AG04450 (cell line): ENCODE data around the gene NFAT5. TPM values are rescaled to one million over a fixed set of nuclear protein-coding genes. Genes with fewer than 3 reads are reported as not detected.

Experiments used
- polyA plus RNA-seq: library from polyadenylated mRNA; depleted of rRNA; stranded (reverse); fragments of >200 nt; gene quantifications from 2 replicates; pipeline ENCODE4 v1.2.3, GENCODE V29; 2011; rRNA removed
- small RNA-seq: library from RNA; depleted of rRNA; stranded (forward); fragments of <200 nt; gene quantifications from one replicate; pipeline ENCODE3, GENCODE V24; 2012; ENCODE audit warnings: low read depth; ENCODE audit not compliant: insufficient read length

NFAT5 gene
- polyA plus RNA-seq, 1 experiment = 36.9 TPM

Small RNAs within 50 kb of the gene (small RNA-seq; reads per million reads assigned to genes)
- not detected for gene MIR1538

Other genes starting within 250 kb of the NFAT5 start
- 5.4 and 6.4 TPM in 2 replicates for gene PDF, start 235.4 kb upstream of the NFAT5 start, polyA plus RNA-seq
- gene COG8, start 226.4 kb upstream of the NFAT5 start, polyA plus RNA-seq = 22.6 and 27.5 TPM in 2 replicates
- gene NIP7, start 226.2 kb upstream of the NFAT5 start, polyA plus RNA-seq = 12.1 and 13.6 TPM in 2 replicates
- not detected in 2 replicates for gene TMED6, start 214.2 kb upstream of the NFAT5 start, polyA plus RNA-seq
- gene TERF2, start 180.0 kb upstream of the NFAT5 start, polyA plus RNA-seq = 17.8 and 19.5 TPM in 2 replicates
- 148 and 155 TPM in 2 replicates for gene CYB5B, start 141.3 kb upstream of the NFAT5 start, polyA plus RNA-seq
- 557 and 580 TPM in 2 replicates for gene NQO1, start 160.6 kb downstream of the NFAT5 start, polyA plus RNA-seq
- 58.7 TPM in 2 replicates for gene NOB1, start 189.0 kb downstream of the NFAT5 start, polyA plus RNA-seq
- 13.1 and 13.4 TPM in 2 replicates for gene WWP2, start 196.4 kb downstream of the NFAT5 start, polyA plus RNA-seq